Inflammatory macrophage (primary cell): ENCODE results near the gene SRPK3.
"Not testable (repeated sequence)": the region's sequence is repeated elsewhere in the genome, so short reads cannot be mapped to it uniquely, and the experiment has no call there.

ENCODE experiments used
- DNase-seq, 2 donors: peaks; one replicate each; pipeline ENCODE4 v3.0.0-alpha.2; 2020 to 2022

Gene SRPK3

GRCh38 chrX:153813161-153813560 is 32.3 kb downstream of the SRPK3 start:
- no peak for DNase-seq

- no peak for DNase-seq
Measured at GRCh38 chrX:153814591-153815315, 33.9 kb downstream of the SRPK3 start.

- no peak for DNase-seq
Measured at GRCh38 chrX:153816831-153817690, 36.2 kb downstream of the SRPK3 start.

GRCh38 chrX:153818064-153818463 is 37.2 kb downstream of the SRPK3 start:
- DNase-seq = not testable (repeated sequence)

- DNase-seq = no peak
Measured at GRCh38 chrX:153818571-153819383, 37.9 kb downstream of the SRPK3 start.

GRCh38 chrX:153819384-153820040 is 38.7 kb downstream of the SRPK3 start:
- DNase-seq = no peak

GRCh38 chrX:153820601-153821000 is 39.8 kb downstream of the SRPK3 start:
- DNase-seq = no peak

- DNase-seq = no peak
Measured at GRCh38 chrX:153821066-153821465, 40.2 kb downstream of the SRPK3 start.

GRCh38 chrX:153824348-153824747 is 43.5 kb downstream of the SRPK3 start:
- DNase-seq = no peak

GRCh38 chrX:153825042-153825441 is 44.2 kb downstream of the SRPK3 start:
- no peak for DNase-seq

GRCh38 chrX:153827016-153827415 is 46.2 kb downstream of the SRPK3 start:
- no peak for DNase-seq

- DNase-seq = no peak
Measured at GRCh38 chrX:153827903-153828302, 47.1 kb downstream of the SRPK3 start.

GRCh38 chrX:153828308-153828707 is 47.5 kb downstream of the SRPK3 start:
- DNase-seq = no peak

- DNase-seq = no peak
Measured at GRCh38 chrX:153828723-153829548, 48.1 kb downstream of the SRPK3 start.

GRCh38 chrX:153829549-153829798 is 48.6 kb downstream of the SRPK3 start:
- DNase-seq = no peak

GRCh38 chrX:153829799-153830639 is 49.2 kb downstream of the SRPK3 start, which contains the start of gene PDZD4:
TSS of gene PDZD4 (minus strand) at chrX:153830544. CDS start at chrX:153830298, 246 bp downstream.
- DNase-seq = no peak

- no peak for DNase-seq
Measured at GRCh38 chrX:153830640-153831428, 50.0 kb downstream of the SRPK3 start.

GRCh38 chrX:153831429-153832150 is 50.7 kb downstream of the SRPK3 start:
- DNase-seq = no peak

- no peak for DNase-seq
Measured at GRCh38 chrX:153832728-153833127, 51.9 kb downstream of the SRPK3 start.
